H1 (cell line): ENCODE measurements around the gene LY6G6D. TPM values are rescaled to one million over a fixed set of nuclear protein-coding genes. Genes with fewer than 3 reads are reported as not detected.

Source experiments
- ATF3 ChIP-seq: IDR thresholded peaks from 2 replicates; pipeline ENCODE4 v1.6.1; 2011; ENCODE audit warnings: low read depth, mild to moderate bottlenecking, low read length; ENCODE audit not compliant: insufficient read depth
- BRCA1 ChIP-seq: IDR thresholded peaks from 2 replicates; pipeline ENCODE4 v1.6.1; 2012; ENCODE audit warnings: low read depth, low read length, improper control_type of control experiment
- CHD7 ChIP-seq: fragments of 300-600 bp; sonication (generic); IDR thresholded peaks from 2 replicates; pipeline ENCODE4 v1.7.1; 2012; ENCODE audit warnings: low read length, moderate library complexity, mild to moderate bottlenecking, inconsistent platforms; ENCODE audit not compliant: insufficient replicate concordance
- E2F6 ChIP-seq: IDR thresholded peaks from 2 replicates; pipeline ENCODE4 v1.6.1; 2012; ENCODE audit warnings: inconsistent platforms
- KDM4A ChIP-seq: IDR thresholded peaks from one replicate; pipeline ENCODE4 v1.7.1; 2012; ENCODE audit warnings: low read depth, mild to moderate bottlenecking, moderate library complexity, low read length, inconsistent platforms; ENCODE audit not compliant: severe bottlenecking
- RAD21 ChIP-seq, 2 experiments: IDR thresholded peaks in 1 of 2; conservative IDR thresholded peaks in 1 of 2; 2 replicates each; pipeline ENCODE4 v1.6.1; 2011; ENCODE audit warnings: low read depth in 2 of 2, low read length in 2 of 2, improper control_type of control experiment in 1 of 2, inconsistent platforms in 1 of 2, mild to moderate bottlenecking in 1 of 2, moderate library complexity in 1 of 2
- SP1 ChIP-seq: IDR thresholded peaks from 2 replicates; pipeline ENCODE4 v1.6.1; 2011; ENCODE audit warnings: low read depth, low read length
- SUZ12 ChIP-seq: fragments of 200-600 bp; sonication (generic); IDR thresholded peaks from 2 replicates; pipeline ENCODE4 v1.6.1; 2012; ENCODE audit warnings: mild to moderate bottlenecking, inconsistent platforms, low read length, moderate library complexity, mixed read lengths
- TEAD4 ChIP-seq: IDR thresholded peaks from 2 replicates; pipeline ENCODE4 v1.6.1; 2012; ENCODE audit warnings: low read depth, low read length, inconsistent platforms, mixed read lengths
- polyA plus RNA-seq, 7 experiments: library from polyadenylated mRNA; depleted of rRNA in 3 of 7; stranded (reverse) in 5 of 7; unstranded in 2 of 7; fragments of >200 nt in 5 of 7; fragments of 200-250 nt in 2 of 7; gene quantifications; 1 replicate in 5 of 7; 2 replicates in 1 of 7; 4 replicates in 1 of 7; pipeline versions ENCODE4 v1.2.1 to v1.2.3, GENCODE V29; 2011 to 2013; ENCODE audit warnings: missing spikeins in 2 of 7, mixed read lengths in 2 of 7
- total RNA-seq: library from RNA; stranded (reverse); fragmentation: NEBNext Ultra II Directional; extraction: Animal tissue kit (Norgen Biotek cat#: 25700); gene quantifications from 2 replicates; pipeline ENCODE4 v1.2.1, GENCODE V29; 2021

Gene LY6G6D
- total and polyA plus RNA-seq, 2 of the 8 experiments (the other 6 are each of a cell fraction or from before 2014, with no cell fraction given), result 1.8 TPM; not detected in 1

- no peak for TF ChIP-seq CHD7
- TF ChIP-seq BRCA1, result no peak
- no peak for TF ChIP-seq SUZ12
- TF ChIP-seq TEAD4, result no peak
- no peak for TF ChIP-seq ATF3
- no peak for TF ChIP-seq KDM4A
- no peak for TF ChIP-seq RAD21 (IDR thresholded peaks at IDR 0.05 in 1 of 2, conservative IDR thresholded peaks at IDR 0.05 in 1 of 2; ENCODE audit: low read depth in 2 of 2, low read length in 2 of 2)
- TF ChIP-seq SP1, result no peak
- no peak for TF ChIP-seq E2F6
These were observed 13.3 kb upstream of the LY6G6D start (continued) for GRCh38 chr6:31701666-31702404.
